T follicular helper cell (primary cell): ENCODE results near the gene JAKMIP3.

ENCODE experiments used
- DNase-seq: peaks from one replicate; pipeline ENCODE4 v3.0.0-alpha.2; 2020; ENCODE audit warnings: low read depth

The JAKMIP3 gene

GRCh38 chr10:132098539-132099388, 33.0 kb downstream of the JAKMIP3 start:
- DNase-seq = no peak

DNA sequence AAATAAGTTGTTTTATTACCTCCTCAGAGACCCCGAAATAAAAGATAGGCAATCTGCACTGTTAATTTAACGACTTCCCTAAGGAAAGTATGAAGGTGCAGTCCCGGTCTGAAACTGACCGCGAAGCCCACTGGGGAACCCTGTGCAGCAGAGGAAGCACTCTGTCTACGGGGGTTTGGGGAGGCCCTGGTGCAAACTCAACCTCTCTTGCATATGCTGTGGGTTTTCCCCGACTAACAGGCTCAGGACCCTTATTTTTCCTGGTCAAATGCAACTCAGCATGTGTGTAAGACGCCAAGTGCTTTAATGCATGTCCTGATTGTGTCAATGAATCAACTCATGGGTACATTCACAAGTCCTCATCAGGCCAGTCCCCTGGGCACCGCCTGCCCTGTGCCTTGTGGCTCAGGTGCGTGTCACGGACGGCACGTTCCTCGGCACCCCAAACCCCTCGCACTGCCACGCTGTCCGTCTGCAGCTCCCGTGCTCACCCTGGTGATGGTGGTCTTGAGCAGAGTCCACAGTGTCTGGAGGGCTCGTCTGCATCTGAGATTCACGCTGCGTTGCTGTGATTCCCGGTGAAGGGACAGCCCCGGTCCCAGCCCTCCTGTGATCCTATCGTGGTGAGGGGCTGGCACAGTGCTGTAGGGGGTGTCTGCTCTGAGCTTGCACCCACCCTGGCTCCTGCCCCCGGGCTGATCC, 33.8 kb downstream of the JAKMIP3 start:
- DNase-seq = no peak

GRCh38 chr10:132100091-132100481, 34.3 kb downstream of the JAKMIP3 start:
- no peak for DNase-seq

DNA sequence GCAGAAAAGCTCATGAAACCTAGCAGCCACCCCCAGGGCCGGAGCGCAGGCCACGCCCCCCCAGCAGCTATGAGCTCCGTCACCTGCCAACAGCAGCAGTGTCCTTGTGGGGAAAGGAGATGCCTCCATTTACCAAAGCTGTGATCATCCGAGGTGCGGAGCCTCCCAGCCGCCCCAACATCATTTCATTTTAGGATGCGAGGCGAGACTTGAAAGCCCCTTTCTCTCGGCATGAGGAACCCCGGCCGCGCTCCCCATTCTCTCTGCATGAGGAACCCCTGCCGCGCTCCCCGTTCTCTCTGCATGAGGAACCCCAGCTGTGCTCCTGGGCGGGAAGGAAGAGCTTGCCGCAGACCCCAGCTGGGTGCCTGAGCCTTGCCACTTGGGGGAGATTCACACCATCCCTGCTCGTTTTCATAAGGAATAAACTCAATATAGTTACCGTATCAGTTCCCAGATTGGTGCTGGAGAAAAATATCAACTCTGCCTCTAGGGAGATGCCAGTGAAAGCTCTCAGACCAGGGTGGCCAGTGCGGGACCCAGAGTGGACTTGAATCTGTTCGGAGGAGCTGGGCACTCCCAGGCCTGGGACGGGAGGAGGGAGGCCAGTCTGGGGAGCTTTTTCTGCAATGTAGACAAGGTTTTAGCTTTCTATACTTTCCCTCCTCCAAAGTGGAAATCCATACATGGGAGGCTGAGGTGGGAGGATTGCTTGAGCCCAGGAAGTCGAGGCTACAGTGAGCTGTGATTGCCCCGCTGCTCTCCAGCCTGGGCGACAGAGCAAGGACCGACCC, 35.0 kb downstream of the JAKMIP3 start:
- no peak for DNase-seq

- DNase-seq = no peak
Measured at GRCh38 chr10:132101529-132101928, 35.8 kb downstream of the JAKMIP3 start.

DNA sequence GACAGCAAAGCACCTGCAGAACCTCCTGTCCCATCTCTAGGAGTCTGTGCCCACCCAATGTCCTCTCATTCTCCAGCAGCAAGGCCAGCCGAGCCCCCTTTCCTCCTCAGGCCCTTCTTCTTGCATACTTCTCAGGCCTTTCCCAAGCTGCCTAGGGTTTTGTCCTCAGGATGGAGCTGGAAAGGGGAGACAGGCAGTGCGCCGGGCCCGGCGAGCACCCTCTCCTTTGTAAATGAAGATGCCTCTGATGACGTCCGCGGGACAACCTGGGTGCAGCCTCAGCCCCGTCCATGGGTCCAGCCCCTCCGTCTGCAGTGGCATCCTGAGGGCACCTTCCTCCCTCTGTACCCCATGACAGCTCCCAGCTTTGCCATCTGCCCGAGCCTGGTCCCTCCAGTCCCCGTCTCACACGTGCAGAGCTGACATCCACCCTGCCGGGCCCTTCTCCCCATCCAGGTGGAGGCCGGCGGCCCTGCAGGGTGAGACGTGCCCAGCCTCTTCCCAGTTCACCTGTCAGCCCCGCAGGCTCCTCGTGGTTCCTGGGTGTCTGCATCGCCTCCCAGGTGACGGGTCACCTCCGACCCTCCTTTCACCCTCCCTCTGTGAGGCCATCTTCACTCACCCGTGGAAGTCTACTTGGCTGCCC, 36.4 kb downstream of the JAKMIP3 start:
- no peak for DNase-seq

DNA sequence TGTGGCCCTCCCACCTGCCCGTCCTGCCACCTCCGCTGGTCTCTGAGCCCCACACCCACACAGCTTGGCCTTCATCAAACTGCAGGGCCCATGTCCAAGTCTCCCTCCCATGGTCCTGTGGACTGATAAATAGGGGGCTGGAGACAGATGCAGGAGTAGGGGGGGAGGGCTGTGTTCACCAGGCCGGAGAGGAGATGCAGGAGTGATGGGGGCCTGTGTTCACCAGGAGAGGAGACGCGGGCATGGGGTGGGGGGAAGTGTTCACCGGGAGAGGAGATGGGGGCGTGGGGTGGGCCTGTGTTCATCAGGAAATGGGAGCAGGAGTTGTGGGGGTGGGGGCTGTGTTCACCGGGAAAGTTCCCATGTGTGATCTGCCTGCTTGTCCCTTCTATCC, 37.0 kb downstream of the JAKMIP3 start:
- DNase-seq = no peak

- DNase-seq = no peak
Measured at GRCh38 chr10:132103116-132103910, 37.6 kb downstream of the JAKMIP3 start.

- no peak for DNase-seq
Measured at GRCh38 chr10:132104062-132104461, 38.3 kb downstream of the JAKMIP3 start.

- no peak for DNase-seq
Measured at GRCh38 chr10:132104471-132105301, 38.9 kb downstream of the JAKMIP3 start.

DNA sequence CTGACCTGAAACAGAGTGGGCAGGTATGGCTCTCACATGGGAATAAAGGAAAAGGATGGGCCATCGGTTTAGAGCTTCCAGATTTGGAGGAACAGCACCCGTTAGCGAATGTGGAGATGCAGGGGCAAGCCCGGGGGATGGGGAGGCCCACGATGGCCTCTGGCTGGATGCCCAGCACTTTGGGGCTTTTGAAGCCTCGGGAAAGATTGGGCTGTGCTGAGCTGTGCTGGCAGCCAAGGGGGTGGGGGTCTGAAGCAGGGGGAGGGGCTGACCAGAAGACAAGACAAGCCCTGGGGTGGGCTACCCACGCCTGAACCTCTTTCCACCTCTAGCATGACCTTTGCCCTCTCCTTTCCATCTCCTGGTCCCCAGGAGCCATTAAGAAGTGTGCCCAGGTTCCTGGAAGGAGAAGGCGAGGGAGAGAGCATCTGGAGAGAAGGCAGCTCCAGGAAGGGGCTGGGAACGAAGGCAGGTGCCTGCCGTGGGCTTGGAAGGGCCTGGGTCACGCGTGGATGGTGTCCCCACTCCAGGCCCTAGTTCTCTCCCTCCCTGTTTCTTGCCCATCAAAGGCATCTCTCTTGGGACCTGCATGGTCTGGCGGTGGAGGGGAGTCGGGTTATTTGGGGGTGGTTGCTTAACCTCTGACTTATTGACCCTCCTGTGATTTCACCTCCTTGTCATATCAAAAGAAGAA, 39.7 kb downstream of the JAKMIP3 start:
- no peak for DNase-seq

GRCh38 chr10:132106431-132106830, 40.7 kb downstream of the JAKMIP3 start:
- no peak for DNase-seq

DNA sequence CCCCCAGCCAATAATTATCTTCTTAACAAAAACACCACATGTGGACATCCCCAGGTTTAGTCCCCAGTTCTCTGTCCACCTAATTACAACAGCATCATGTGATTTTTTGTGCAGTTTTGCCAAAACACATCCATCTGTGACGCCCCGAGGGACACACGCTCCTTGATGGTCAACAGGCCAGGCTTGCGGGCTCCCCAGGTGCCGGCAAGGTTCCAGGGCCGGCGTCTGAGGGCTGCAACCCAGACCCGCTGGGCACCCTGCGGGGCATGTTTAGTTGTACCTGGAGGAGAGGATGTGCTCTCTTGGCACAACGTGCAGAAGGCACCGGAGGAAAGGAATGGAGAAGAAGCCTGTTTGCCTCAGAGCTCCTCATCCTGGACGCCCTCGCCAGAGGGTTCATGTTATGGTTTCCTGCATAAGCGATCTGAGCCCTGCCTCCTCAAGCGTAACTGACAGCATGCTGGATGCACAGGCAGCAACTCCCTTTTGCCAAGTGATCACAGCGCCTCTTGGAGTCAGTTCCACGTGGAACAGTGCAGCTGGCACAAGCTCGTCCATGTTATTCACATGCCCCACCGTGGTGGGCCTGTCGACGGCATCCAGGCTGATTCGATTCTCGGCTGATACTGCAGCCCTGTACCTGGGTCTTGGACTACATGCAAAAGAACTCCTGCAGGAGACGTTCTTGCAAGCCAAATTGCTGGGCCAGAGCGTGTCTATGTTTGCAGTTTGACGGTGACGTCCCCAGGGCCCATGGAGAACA, 41.6 kb downstream of the JAKMIP3 start:
- no peak for DNase-seq

GRCh38 chr10:132107949-132108877, 42.5 kb downstream of the JAKMIP3 start:
- DNase-seq = no peak

- no peak for DNase-seq
Measured at GRCh38 chr10:132109341-132110110, 43.8 kb downstream of the JAKMIP3 start.

DNA sequence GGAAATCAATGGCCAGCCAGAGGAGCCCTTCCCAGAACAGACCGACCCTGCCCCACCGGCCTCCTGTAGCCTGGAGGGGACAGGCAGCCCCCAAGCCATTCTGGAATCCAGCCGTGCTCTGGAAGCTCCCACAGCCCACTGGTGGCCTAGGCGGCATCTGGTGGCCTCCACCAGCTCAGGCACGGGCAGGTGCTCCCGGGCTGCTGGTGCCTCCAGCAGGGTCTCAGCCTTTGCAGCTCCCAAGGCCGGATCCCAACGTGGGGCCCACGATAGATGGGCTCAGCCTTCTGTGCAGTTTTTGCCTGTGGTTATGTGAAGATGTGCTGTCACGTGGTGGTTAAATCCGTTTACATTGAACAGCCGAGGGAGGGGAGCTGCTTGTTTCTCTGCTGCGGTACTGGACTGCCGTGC, 44.4 kb downstream of the JAKMIP3 start:
- DNase-seq = no peak

GRCh38 chr10:132110713-132111112, 45.0 kb downstream of the JAKMIP3 start:
- no peak for DNase-seq
